GM21360 (cell line): Measurements from ENCODE around the gene SGPP1.
"Not testable (repeated sequence)": the region's sequence is repeated elsewhere in the genome, so short reads cannot be mapped to it uniquely, and the experiment has no call there.

Source experiments
- ATAC-seq: cut with Tn5 transposase; IDR thresholded peaks from one replicate; pipeline ENCODE4 v1.9.1; 2021; ENCODE audit warnings: mild to moderate bottlenecking, moderate library complexity; ENCODE audit not compliant: unreplicated experiment

Gene SGPP1, protein sequence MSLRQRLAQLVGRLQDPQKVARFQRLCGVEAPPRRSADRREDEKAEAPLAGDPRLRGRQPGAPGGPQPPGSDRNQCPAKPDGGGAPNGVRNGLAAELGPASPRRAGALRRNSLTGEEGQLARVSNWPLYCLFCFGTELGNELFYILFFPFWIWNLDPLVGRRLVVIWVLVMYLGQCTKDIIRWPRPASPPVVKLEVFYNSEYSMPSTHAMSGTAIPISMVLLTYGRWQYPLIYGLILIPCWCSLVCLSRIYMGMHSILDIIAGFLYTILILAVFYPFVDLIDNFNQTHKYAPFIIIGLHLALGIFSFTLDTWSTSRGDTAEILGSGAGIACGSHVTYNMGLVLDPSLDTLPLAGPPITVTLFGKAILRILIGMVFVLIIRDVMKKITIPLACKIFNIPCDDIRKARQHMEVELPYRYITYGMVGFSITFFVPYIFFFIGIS

GRCh38 chr14:63727736-63728728 lies at the start of gene SGPP1:
Gene SGPP1 (minus strand): TSS chr14:63728065. CDS start chr14:63727944, 121 bp downstream.
- ATAC-seq, result peak; percentile 82

DNA sequence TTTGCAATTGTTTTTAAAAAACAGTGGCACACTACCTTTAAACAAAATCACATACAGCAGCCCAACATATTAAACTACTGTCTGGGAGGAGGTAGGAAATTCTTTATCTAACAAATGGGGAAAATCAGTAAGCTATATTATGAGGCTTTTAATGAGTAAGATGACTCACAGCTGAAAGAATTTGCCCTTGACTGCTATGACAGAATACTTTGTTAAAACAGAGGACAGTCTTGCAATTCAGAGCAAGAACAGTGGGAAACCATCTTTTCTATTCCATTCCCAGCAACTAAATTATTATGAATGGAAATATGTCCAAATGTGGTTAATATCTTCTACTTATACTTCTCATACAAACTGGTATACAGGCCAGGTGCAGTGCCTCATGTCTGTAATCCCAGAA lies 49.2 kb upstream of the SGPP1 start:
- no peak for ATAC-seq

DNA sequence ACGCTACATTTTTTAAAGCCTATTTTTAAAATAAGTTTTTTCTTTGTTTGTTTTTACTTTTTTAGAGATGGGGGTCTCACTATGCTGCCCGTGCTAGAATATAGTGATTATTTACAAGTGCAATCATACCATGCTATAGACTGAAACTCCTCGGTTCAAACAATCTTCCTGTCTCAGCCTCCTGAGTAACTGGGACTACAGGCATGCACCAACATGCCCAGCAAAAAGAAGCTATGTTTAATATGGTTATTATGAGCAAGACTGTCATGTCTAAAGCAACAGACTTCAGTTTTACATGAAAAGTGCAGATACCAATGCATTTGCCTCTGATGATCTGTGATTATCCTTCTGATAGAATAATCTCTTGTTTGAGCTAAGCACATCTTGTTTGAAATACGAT lies 45.6 kb upstream of the SGPP1 start:
- no peak for ATAC-seq

GRCh38 chr14:63770187-63770807 lies 42.4 kb upstream of the SGPP1 start:
- peak; percentile 54 for ATAC-seq

- ATAC-seq, result no peak
Measured at GRCh38 chr14:63766611-63767010, 38.7 kb upstream of the SGPP1 start.

DNA sequence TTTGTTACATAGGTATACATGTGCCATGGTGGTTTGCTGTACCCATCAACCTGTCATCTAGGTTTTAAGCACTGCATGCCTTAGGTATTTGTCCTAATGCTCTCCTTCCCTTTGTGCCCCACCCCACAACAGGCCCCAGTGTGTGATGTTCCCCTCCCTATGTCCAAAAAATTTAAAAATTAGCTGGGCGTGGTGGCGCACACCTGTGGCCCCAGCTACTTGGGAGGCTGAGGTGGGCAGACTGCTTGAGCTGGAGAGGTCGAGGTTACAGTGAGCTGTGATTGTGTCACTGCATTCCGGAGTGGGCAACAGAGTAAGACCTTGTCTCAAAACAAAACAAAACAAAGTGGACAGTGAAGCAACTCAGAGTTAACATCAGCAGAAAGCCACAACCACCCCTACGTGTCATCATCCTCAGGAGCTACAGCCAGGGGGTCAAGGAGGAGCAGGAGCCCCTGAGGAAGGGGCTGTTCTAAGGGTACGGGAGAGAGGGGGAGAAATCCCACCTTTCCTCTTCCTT lies 36.8 kb upstream of the SGPP1 start:
- no peak for ATAC-seq

DNA sequence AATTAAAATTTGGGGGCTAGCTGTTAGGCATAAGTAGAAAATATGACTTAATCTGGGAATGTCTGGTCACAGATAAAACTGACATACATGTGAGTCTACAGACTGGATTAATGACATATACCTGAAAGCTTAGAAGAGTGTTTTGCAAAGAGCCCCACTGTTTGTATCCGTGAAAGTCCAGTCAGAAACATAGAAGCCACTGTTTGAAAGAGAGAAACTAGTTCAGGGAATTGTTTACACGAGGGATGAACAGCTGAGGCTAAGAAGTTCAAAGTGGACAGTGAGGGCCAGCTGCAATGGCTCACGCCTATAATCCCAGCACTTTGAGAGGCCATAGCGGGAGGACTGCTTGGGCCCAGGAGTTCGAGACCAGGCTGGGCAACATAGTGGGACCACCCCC lies 36.2 kb upstream of the SGPP1 start:
- ATAC-seq, result no peak

- ATAC-seq, result no peak
Measured at GRCh38 chr14:63761351-63762117, 33.7 kb upstream of the SGPP1 start.

GRCh38 chr14:63760014-63760413 lies 32.1 kb upstream of the SGPP1 start:
- ATAC-seq, result peak; percentile 55

GRCh38 chr14:63759456-63759855 lies 31.6 kb upstream of the SGPP1 start:
- ATAC-seq, result peak; percentile 86

GRCh38 chr14:63757211-63757610 lies 29.3 kb upstream of the SGPP1 start:
- ATAC-seq, result no peak

DNA sequence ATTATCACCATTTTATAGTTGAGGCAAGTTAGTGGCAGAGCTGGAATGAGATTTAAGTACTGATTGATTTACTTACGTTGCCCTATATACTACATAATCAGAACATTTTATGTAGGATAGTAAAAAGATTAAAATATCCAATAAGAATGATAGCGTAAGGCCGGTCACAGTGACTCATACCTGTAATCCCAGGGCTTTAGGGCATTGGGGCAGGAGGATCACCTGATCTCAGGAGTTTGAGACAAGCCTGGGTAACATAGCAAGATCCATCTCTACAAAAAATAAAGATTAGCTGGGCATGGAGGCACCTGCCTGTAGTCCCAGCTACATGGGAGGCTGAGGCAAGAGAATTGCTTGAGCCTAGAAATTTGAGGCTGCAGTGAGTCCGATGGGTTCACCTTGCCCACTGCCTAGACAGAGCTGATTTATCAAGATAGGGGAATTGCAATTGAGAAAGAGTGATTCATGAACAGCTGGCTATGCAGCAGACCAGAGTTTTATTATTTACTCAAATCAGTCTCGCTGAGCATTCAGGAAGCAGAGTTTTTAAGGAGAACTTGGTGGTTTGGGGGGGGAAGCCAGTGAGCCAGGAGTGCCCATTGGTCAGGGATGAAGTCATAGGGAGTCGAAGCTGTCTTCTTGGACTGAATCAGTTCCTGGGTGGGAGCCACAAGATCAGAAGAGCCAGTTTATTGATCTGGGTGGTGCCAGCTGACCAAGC lies 24.7 kb upstream of the SGPP1 start:
- no peak for ATAC-seq

- ATAC-seq, result not testable (repeated sequence)
Measured at GRCh38 chr14:63751076-63751475, 23.2 kb upstream of the SGPP1 start.

DNA sequence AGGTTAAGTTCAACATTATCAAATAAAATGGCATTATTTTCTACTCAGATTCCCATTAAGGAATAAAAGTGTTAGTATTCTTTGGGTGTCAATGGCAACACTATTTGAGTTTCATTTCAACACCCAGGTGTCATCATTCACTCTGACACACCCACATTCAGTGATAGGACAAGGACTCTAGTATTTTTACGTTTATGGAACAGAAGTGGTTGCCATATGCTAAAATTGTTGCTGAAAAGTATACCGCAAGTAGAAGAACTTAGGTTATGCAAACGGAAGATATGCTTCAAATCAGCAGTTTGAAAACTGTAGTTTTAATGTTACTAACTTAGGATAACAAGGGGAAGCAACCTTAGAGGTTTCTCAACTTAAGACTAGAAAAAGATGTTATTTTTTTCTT lies 20.0 kb upstream of the SGPP1 start:
- ATAC-seq, result no peak

DNA sequence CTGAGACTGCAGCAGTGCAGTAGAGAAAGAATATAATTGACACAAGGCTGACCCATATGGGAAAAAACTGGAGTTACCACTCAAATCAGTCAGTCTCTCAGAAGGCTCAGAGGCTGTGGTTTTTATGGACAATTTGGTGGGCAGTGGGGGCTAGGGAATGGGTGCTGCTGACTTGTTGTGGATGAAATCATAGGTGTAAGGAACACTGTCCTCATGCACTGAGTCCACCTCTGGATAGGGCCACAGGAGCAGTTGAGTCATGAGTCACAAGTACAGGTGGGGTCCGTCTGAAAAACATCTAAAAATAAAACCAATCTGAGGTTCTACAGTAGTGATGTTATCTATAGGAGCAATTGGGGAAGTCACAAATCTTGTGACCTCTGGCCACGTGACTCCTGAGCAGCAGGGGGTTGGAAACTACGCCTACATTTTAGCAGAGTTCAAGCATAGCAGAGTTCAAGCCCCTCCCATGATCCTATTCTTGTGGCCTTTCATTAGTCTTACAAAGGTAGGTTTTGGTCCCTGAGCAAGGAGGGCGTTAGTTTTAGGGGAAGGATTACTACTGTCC lies 18.1 kb upstream of the SGPP1 start:
- peak; percentile 60 for ATAC-seq

DNA sequence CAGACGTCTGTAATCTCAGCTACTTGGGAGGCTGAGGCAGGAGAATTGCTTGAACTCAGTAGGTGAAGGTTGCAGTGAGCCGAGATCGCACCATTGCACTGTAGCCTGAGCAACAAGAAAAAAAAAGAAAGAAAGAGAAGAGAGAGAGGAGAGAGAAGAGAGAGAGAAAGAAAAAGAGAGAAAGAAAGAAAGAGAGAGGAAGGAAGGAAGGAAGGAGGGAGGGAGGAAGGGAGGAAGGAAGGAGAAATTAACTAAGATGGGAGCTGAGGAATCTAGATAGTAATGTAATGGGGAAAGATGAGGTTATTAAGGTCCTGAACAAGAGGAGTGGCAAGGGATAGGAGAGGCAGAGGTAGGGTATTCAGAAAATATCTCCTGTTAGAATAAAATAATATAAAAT lies 17.4 kb upstream of the SGPP1 start:
- ATAC-seq, result no peak

DNA sequence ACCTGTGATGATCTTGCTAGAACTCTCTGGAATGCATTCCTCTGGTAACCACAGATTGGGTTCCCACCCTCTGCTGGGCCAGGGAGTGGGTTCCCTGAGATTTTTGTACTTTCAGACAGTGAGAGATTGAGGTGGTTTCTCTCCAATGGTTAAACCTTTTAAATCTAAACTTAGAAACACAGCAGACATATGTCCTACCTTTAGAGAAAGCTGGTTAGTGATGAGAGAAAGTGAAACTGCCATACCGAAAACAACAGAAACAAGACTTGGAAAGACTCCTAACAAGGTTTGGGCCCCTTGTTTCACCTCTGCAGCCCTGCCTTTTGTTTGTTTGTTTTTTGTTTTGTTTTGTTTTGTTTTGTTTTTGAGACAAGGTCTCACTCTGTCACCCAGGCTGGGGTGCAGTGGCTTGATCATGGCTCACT lies 9.7 kb upstream of the SGPP1 start:
- ATAC-seq, result peak; percentile 98

DNA sequence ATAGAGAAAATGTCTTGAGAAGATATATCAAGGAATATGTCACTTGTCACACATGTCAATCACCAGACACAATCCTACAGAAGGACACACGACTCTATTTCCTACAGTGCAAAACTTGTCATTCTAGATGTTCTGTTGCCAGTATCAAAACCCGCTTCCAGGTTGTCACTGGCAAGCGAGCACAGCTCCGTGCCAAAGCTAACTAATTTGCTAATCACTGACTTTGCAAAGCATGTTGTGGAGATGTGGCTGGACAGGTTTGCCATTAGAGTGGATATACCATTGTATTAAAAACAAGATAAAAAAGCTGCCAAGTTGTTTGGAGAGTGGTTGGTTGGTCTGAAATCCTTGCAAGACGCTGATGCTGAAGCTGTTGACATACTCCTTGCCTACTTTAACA lies 7.9 kb upstream of the SGPP1 start:
- no peak for ATAC-seq

- no peak for ATAC-seq
Measured at GRCh38 chr14:63730659-63731058, 2.8 kb upstream of the SGPP1 start.
